Stomach (tissue), 4 donors: Measurements from ENCODE around the gene GATA6.

Experiments used
- CTCF ChIP-seq, 7 experiments: fragments of 450-650 bp in 4 of 7; fragments of 200-600 bp in 3 of 7; sonication (generic) in 3 of 7; IDR thresholded peaks; one replicate each; pipeline ENCODE4 v1.5.1; 2016 to 2019; ENCODE audit warnings: antibody characterized with exemption in 7 of 7, control low read depth in 2 of 7, mild to moderate bottlenecking in 1 of 7
- EP300 ChIP-seq: sonication (generic); formaldehyde crosslinking; IDR thresholded peaks from one replicate; pipeline ENCODE4 v1.6.1; 2017; ENCODE audit warnings: antibody characterized with exemption

GRCh38 chr18:22194151-22194598 lies 24.8 kb downstream of the GATA6 start:
- no peak for TF ChIP-seq CTCF (IDR thresholded peaks at IDR 0.05)
- no peak for TF ChIP-seq EP300
